Upper lobe of right lung (tissue), 1 donor: ENCODE measurements around the gene RERE. TPM values are rescaled to one million over a fixed set of nuclear protein-coding genes. Genes with fewer than 3 reads are reported as not detected.
A peak's percentile ranks its signal among the peaks of the same experiment; 100 is the strongest.

ENCODE experiments used
- ATAC-seq: fragments of 200-7000 bp; cut with Tn5 transposase; one replicate; pipeline ENCODE4 v1.9.1; 2020; ENCODE audit warnings: mild to moderate bottlenecking, moderate library complexity
- DNase-seq: peaks from one replicate; pipeline ENCODE4 v3.0.0-alpha.2; 2020
- H3K27ac ChIP-seq: fragments of 200-600 bp; one replicate; pipeline ENCODE4 v1.8.0; 2022
- H3K27me3 ChIP-seq: fragments of 200-600 bp; one replicate; pipeline ENCODE4 v1.8.0; 2022; ENCODE audit warnings: mild to moderate bottlenecking
- H3K36me3 ChIP-seq: fragments of 200-600 bp; one replicate; pipeline ENCODE4 v1.8.0; 2022
- H3K4me1 ChIP-seq: fragments of 200-600 bp; one replicate; pipeline ENCODE4 v1.8.0; 2022
- H3K4me3 ChIP-seq: fragments of 200-600 bp; one replicate; pipeline ENCODE4 v1.8.0; 2022; ENCODE audit warnings: mild to moderate bottlenecking
- H3K9me3 ChIP-seq: fragments of 200-600 bp; one replicate; pipeline ENCODE4 v1.8.0; 2022
- CTCF ChIP-seq: fragments of 200-600 bp; IDR thresholded peaks from one replicate; pipeline ENCODE4 v1.8.0; 2022; ENCODE audit warnings: antibody characterized with exemption
- intact Hi-C: fragments of 100-400 bp; cut with DNase I; formaldehyde crosslinking; loops from one replicate; pipeline ENCODE4 v1.11.0; 2022
- total RNA-seq: library from RNA; stranded (reverse); fragmentation: NEBNext Ultra II Directional; extraction: Animal tissue kit (Norgen Biotek cat#: 25700); gene quantifications from one replicate; pipeline ENCODE4 v1.2.1, GENCODE V29; 2021
- donor health status: DM: no; HTN: yes; CAD: no; lungs with severe emphysema.

Gene RERE
- total RNA-seq, 1 donor from 2014 or later = 99.6 TPM

- H3K27ac ChIP-seq = no peak overlapping the region
- no peaks in the 10 kb centered on the region for H3K27me3 ChIP-seq
- no peak for TF ChIP-seq CTCF
- intact Hi-C loops = no loop called here
- ATAC-seq = no peak
- H3K4me1 ChIP-seq = no peaks in the 10 kb centered on the region
- no peaks in the 10 kb centered on the region for H3K9me3 ChIP-seq
- no peaks in the 10 kb centered on the region for H3K36me3 ChIP-seq
- DNase-seq = no peak
- H3K4me3 ChIP-seq = no peak overlapping the region
These were observed 484.0 kb downstream of the RERE start for GRCh38 chr1:8333246-8333987.

GRCh38 chr1:8332806-8333205, 484.6 kb downstream of the RERE start:
- ATAC-seq (no peak), DNase-seq (no peak)
- H3K27ac ChIP-seq = no peak overlapping the region
- intact Hi-C loops = no loop called here
- no peaks in the 10 kb centered on the region for H3K27me3 ChIP-seq
- H3K4me3 ChIP-seq = no peak overlapping the region
- no peaks in the 10 kb centered on the region for H3K9me3 ChIP-seq
- H3K4me1 ChIP-seq = no peaks in the 10 kb centered on the region
- TF ChIP-seq CTCF = no peak
- H3K36me3 ChIP-seq = no peaks in the 10 kb centered on the region

GRCh38 chr1:8330271-8331125, 486.9 kb downstream of the RERE start:
- ATAC-seq = peak; percentile 16
- intact Hi-C loops = no loop called here
- no peak for DNase-seq
- Histone ChIP-seq H3K36me3 (no peaks in the 10 kb centered on the region), H3K27ac (no peak overlapping the region), H3K27me3 (no peaks in the 10 kb centered on the region), H3K4me3 (no peak overlapping the region), H3K4me1 (no peaks in the 10 kb centered on the region), H3K9me3 (no peaks in the 10 kb centered on the region)
- no peak for TF ChIP-seq CTCF

DNA sequence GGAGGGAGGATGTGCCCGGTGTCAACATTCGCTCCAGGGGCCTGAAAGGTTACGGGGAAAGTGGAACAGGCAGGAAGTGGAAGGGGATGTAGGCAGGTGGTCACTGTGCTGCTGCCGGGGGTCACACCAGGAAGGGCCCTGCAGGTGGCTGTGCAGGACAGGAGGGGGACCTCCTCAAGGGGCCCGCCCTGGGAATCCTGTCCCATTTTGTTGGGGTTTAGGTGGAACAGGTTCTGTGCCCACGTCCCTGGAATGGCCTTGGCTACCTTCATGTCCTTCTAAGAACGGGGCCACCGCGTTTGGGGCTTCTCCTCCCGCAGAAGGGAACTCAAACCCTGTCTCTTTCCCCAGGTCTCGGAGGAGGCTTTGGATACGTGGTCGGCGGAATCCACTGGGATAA, 487.6 kb downstream of the RERE start:
- intact Hi-C loops = no loop called here
- H3K36me3 ChIP-seq = no peaks in the 10 kb centered on the region
- DNase-seq (no peak), ATAC-seq (peak; percentile 20)
- no peaks in the 10 kb centered on the region for H3K9me3 ChIP-seq
- no peaks in the 10 kb centered on the region for H3K27me3 ChIP-seq
- H3K4me1 ChIP-seq = no peaks in the 10 kb centered on the region
- H3K27ac ChIP-seq = no peak overlapping the region
- H3K4me3 ChIP-seq = no peak overlapping the region
- no peak for TF ChIP-seq CTCF

- ATAC-seq (peak; percentile 30), DNase-seq (no peak)
- H3K9me3 ChIP-seq = no peaks in the 10 kb centered on the region
- no peaks in the 10 kb centered on the region for H3K4me1 ChIP-seq
- no peaks in the 10 kb centered on the region for H3K36me3 ChIP-seq
- no peaks in the 10 kb centered on the region for H3K27me3 ChIP-seq
- H3K27ac ChIP-seq = no peak overlapping the region
- intact Hi-C loops = no loop called here
- TF ChIP-seq CTCF = no peak
- no peak overlapping the region for H3K4me3 ChIP-seq
These were observed 488.0 kb downstream of the RERE start for GRCh38 chr1:8329439-8329838.
